ENCODE measurements around the gene AGTRAP. TPM values are rescaled to one million over a fixed set of nuclear protein-coding genes. Genes with fewer than 3 reads are reported as not detected.

Gene AGTRAP
- total and polyA plus RNA-seq, 2 donors: 21.4 to 81.8 TPM

DNA sequence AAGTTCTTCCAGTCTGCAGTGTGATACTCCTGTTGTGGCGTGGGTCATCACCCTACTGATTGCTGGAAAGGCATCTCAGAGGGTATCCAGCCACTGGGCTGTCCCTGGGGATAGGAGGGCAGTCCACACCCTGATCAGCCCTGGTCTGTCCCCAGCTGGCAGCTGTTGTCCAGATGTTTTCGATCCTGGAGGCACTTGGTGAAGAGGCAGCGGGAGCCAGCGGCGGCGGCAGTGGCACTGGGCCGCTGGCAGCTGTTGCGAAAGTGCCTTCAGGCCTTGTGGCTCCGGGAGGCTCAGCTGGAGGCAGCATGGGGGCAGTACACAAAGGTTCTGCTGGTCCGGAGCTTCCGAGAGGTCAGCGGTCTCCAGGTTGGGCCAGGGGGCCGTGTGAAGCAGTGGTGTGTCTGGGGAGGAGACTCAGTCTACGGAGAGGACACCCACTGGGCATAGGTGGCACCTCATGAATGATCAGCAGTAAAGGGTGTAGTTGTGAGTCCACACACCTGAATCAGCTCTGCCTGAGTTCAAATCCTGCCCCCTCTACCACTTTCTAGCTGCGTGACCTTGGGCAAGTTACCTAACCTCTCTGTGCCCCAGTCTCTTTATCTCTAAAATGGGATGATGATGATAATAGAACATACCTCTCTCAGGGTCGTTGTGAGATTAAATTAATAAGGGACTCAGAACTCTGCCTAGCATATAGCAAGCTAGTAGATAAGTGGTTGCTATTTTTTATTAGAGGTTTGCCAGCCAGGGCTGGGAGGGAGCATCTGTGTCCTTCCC, 32.2 kb downstream of the AGTRAP start:
- WGBS: 73% methylated on average over 16 of the region's 16 CpGs
- Histone ChIP-seq H3K4me1 (ENCODE audit: insufficient read depth) (no peaks in the 10 kb centered on the region), H3K27ac (ENCODE audit: low read depth) (no peak overlapping the region), H3K36me3 (ENCODE audit: insufficient read depth) (no peaks in the 10 kb centered on the region), H3K4me3 (ENCODE audit: low read depth, low read length) (no peak overlapping the region)
- DNase-seq (ENCODE audit: extremely low spot score): no peak

DNA sequence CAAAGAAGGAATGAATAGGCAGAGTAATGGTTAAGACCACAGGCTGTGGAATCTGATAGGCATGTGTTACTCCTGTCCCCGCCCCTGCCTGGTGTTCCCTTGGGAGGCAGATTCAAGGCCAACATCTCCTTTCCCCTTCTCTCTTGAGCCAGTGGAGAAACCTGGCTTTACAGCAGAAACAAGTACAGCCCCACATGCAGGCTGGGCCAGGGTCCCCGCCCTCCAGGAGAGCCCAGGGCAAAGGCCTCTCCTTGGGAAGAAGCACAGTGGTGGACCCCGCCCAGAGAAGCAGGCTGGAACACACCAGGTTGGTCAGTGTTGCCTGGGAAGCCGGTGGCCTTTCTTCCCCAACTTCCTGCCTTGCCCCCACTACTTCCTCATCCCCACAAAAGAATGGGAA, 32.9 kb downstream of the AGTRAP start:
- no peak for DNase-seq (ENCODE audit: extremely low spot score)
- Histone ChIP-seq H3K27ac (ENCODE audit: low read depth) (no peak overlapping the region), H3K36me3 (ENCODE audit: insufficient read depth) (no peaks in the 10 kb centered on the region), H3K4me3 (ENCODE audit: low read depth, low read length) (no peak overlapping the region), H3K4me1 (ENCODE audit: insufficient read depth) (no peaks in the 10 kb centered on the region)
- 59% methylated on average over 4 of the region's 4 CpGs for WGBS

DNA sequence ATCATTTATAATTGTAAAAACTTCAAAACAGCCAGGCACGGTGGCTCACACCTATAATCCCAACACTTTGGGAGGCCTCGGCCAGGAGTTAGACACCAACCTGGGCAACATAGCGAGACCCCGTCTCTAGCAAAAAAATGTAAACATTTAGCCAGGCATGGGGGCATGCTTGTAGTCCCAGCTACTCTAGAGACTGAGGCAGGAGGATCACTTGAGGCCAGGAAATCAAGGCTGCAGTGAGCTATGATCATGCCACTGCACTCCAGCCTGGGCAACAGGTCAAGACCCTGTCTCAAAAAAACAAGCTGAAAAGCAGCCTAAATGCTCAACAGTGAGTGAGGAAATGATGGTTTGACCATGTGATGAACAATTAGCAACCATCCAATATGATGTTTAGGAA, 33.3 kb downstream of the AGTRAP start:
- WGBS: 72% methylated on average over 4 of the region's 4 CpGs
- Histone ChIP-seq H3K4me3 (ENCODE audit: low read depth, low read length) (no peak overlapping the region), H3K36me3 (ENCODE audit: insufficient read depth) (no peaks in the 10 kb centered on the region), H3K4me1 (ENCODE audit: insufficient read depth) (no peaks in the 10 kb centered on the region), H3K27ac (ENCODE audit: low read depth) (no peak overlapping the region)
- no peak for DNase-seq (ENCODE audit: extremely low spot score)

DNA sequence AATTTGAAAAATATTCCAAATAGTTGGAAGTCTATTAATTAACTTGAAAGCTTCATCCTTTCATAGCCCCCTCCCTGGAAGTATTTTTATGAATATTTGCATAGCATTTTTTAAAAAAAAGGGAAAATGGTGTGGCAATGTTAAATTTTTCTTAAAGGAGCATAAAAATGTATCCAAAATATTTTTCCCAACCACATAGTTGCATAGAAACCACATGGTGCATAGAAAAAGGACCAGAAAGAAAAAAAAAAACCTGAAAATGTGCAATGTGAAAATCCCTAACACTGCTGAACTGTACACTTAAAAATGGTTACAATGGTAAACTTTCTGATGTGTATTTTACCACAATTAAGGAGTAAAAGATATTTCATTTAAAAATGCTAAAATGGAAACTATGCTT, 34.1 kb downstream of the AGTRAP start:
- Histone ChIP-seq H3K27ac (ENCODE audit: low read depth) (no peak overlapping the region), H3K36me3 (ENCODE audit: insufficient read depth) (no peaks in the 10 kb centered on the region), H3K4me3 (ENCODE audit: low read depth, low read length) (no peak overlapping the region), H3K4me1 (ENCODE audit: insufficient read depth) (no peaks in the 10 kb centered on the region)
- DNase-seq (ENCODE audit: extremely low spot score): no peak

DNA sequence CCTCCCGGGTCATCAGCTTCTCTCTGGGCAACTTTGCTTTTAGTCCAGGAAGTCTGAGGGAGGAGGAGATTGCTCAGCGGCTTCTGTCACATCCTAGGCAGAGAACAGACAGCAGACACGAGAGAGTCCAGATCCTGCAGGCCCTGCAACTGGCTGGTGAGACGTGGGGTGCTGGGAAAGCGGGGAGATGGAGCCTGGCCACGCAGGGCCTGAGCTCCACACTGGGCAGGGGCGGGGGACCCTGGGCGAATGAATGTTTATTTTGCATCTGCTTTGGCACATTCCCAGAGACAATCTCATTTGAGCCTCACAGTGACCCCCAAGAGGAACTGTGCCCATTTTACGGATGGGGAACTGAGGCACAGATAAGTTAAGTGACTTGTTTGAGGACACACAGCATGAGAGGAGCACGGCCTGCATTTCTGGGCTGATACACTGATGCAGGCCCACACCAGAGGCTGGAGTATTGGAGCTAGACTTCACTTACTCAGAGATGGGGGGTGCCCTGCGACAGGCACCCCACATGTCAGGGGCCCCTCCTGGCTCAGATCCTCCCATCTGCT, 35.6 kb downstream of the AGTRAP start:
- WGBS: 59% methylated on average over 11 of the region's 11 CpGs
- no peaks in the 10 kb centered on the region for H3K36me3 ChIP-seq (ENCODE audit: insufficient read depth)
- no peak for DNase-seq (ENCODE audit: extremely low spot score)
- H3K27ac ChIP-seq (ENCODE audit: low read depth): no peak overlapping the region
- H3K4me1 ChIP-seq (ENCODE audit: insufficient read depth): no peaks in the 10 kb centered on the region
- no peak overlapping the region for H3K4me3 ChIP-seq (ENCODE audit: low read depth, low read length)

DNA sequence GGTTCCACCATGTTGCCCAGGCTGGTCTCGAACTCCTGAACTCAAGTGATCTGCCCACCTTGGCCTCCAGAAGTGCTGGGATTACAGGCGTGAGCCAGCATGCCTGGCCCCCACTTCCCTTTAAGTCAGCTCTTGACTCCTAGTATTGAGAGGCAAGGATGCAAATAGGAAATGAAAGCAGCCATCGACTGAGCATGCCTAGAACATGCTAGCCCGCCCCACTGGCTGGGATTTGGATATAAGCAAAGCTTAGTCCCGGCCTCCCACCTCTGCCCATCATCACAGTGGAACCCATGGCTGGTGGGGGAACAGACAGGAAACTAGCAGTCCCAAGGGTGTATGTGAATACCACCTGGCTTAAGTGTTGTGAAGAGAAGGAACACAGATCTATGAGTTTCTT, 36.5 kb downstream of the AGTRAP start:
- Histone ChIP-seq H3K4me1 (ENCODE audit: insufficient read depth) (no peaks in the 10 kb centered on the region), H3K27ac (ENCODE audit: low read depth) (no peak overlapping the region), H3K36me3 (ENCODE audit: insufficient read depth) (no peaks in the 10 kb centered on the region), H3K4me3 (ENCODE audit: low read depth, low read length) (no peak overlapping the region)
- DNase-seq (ENCODE audit: extremely low spot score): no peak
- 53% methylated on average over 5 of the region's 5 CpGs for WGBS

DNA sequence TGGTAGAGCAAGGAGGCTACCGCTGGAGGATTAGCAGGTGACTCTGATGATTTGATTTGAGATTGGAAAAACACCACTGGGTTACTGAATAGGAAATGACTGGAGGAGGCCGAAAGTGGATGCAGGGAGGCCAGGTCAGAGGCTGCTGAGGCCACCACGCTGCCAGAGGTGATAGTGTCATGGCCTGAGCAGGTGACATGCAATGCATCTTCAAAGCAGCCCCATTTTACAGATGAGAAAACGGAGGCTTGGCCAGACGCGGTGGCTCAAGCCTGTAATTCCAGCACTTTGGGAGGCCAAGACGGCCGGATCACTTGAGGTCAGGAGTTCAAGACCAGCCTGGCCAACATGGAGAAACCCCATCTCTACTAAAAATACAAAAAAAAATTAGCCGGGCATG, 38.8 kb downstream of the AGTRAP start:
- H3K36me3 ChIP-seq (ENCODE audit: insufficient read depth): no peaks in the 10 kb centered on the region
- WGBS: 84% methylated on average over 9 of the region's 9 CpGs
- DNase-seq (ENCODE audit: extremely low spot score): no peak

DNA sequence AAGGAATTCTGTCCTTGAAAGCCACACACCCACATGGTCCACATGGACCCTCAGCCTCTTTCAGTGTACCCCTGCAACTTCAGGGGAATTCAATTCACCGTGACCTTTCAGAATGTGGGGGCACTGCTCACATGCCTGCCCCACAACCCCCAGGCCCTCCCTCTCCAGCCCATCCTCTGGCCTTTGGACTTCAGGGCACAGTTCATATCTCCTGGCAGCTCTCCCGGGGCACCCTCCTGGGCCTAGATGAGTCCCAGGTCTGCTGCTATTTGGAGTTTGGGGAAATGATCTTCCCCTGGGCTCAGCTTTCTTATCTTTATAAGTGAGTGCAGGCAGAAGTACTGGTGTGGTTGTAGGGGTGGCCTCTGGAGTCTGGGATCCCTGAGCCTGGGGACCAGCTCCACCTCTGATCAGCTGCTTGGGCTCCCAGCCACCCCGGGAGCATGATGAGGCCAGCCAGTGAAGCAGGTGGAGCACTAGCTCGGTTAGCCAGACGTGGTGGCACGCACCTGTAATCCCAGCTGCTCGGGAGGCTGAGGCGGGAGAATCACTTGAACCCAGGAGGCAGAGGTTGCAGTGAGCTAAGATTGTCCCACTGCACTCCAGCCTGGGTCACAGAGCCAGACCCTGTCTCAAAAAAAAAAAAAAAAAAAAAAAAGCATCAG, 41.9 kb downstream of the AGTRAP start:
- DNase-seq (ENCODE audit: extremely low spot score): no peak
- H3K27ac ChIP-seq (ENCODE audit: low read depth): no peak overlapping the region
- H3K4me3 ChIP-seq (ENCODE audit: low read depth, low read length): no peak overlapping the region
- WGBS: 85% methylated on average over 8 of the region's 8 CpGs
- H3K4me1 ChIP-seq (ENCODE audit: insufficient read depth): no peaks in the 10 kb centered on the region
- no peaks in the 10 kb centered on the region for H3K36me3 ChIP-seq (ENCODE audit: insufficient read depth)

More for the DNA sequence above, 38.8 kb downstream of the AGTRAP start:
- Histone ChIP-seq H3K4me3 (ENCODE audit: low read depth, low read length) (no peak overlapping the region), H3K27ac (ENCODE audit: low read depth) (no peak overlapping the region), H3K4me1 (ENCODE audit: insufficient read depth) (no peaks in the 10 kb centered on the region)

DNA sequence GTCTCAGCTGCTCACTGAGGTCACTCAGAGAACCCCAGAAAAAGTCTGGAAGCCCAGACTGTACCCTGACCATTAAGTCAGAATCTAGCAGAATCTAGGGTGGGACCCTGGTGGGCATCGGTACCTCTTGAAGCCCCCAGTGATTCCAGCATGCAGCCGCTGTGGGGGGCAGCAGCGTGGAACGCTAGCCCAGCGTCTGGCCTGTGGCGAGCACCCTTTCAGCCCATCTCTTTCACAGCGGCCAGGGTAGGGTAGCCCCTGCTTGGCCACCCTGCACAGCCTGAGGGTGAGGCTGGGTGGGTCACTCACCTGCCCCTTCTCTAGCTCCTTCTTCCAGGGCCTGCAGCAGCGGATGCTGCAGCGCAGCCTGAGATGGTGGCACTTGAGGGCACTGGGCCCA, 42.4 kb downstream of the AGTRAP start:
- 93% methylated on average over 9 of the region's 9 CpGs for WGBS

DNA sequence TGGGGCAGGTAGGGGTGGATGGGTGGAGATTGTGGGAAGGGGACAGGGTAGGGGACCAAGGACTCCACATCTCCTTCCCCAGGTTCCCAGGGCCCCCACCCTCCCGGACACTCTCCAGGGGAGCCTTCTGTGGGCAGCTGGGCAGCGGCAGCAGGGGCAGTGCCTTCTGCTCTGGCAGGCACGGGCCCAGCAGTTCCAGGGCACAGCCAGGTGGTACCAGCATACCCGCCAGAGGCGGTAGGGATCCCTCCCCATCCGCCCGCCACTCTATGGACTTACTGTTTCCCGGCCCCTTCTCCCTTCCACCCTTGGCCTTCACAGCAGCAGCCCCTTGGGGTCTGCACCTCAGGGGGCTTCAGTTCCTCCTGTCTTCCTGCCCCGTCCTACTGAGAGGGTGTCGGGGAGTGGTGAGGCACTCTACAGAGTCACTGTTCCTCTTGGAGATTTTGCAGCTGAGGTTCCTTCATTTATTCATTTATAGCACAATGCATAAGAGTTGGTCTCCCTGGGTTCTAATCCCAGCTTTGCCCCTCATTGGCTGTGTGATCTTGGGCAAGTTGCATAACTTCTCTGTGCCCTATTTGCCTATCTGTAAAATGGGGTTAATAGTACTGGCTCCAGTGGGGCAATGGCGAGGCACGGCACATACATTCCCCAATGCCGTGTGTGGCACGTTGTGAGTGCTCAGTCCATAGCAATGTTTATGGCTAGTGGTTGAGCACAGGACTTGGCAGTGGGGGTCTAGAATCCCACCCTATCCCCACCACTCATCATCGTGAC, 43.1 kb downstream of the AGTRAP start:
- DNase-seq (ENCODE audit: extremely low spot score): no peak
- Histone ChIP-seq H3K27ac (ENCODE audit: low read depth) (no peak overlapping the region), H3K4me3 (ENCODE audit: low read depth, low read length) (no peak overlapping the region), H3K36me3 (ENCODE audit: insufficient read depth) (no peaks in the 10 kb centered on the region), H3K4me1 (ENCODE audit: insufficient read depth) (no peaks in the 10 kb centered on the region)
- 90% methylated on average over 15 of the region's 15 CpGs for WGBS

More for the DNA sequence above, 42.4 kb downstream of the AGTRAP start:
- H3K27ac ChIP-seq (ENCODE audit: low read depth): no peak overlapping the region
- no peak overlapping the region for H3K4me3 ChIP-seq (ENCODE audit: low read depth, low read length)
- no peaks in the 10 kb centered on the region for H3K36me3 ChIP-seq (ENCODE audit: insufficient read depth)
- DNase-seq (ENCODE audit: extremely low spot score): no peak
- H3K4me1 ChIP-seq (ENCODE audit: insufficient read depth): no peaks in the 10 kb centered on the region

DNA sequence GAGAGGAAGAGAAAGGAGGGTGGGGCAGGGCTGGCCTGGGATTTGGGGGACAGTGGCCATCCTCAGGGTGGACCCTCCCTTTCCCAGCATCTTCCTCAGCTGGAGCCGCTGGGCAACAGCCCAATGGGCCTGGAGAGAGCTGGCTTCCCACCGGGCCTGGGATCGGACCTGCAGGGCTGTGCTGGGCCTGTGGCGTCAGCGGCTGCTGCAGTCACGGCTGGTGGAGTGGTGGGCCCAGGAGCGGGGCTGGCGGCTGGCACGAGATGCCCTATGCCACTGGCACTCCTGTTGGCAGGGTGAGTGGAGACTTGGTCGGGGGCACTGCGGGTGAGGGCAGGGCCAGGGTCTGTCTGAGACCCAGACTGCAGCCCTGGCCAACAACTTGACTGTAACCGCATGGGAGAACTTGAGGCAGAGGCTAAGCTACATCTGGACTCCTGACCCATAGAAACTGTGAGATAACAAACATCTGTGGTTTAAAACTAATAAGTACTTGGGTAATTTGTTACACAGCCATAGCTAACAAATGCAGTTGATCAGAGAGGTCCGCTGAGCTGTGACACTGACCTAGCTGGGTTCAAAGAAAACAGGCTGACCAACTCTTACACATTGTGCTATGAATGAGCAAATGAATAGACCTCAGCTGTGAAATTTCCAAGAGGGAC, 43.9 kb downstream of the AGTRAP start:
- Histone ChIP-seq H3K4me1 (ENCODE audit: insufficient read depth) (no peaks in the 10 kb centered on the region), H3K4me3 (ENCODE audit: low read depth, low read length) (no peak overlapping the region)
- 84% methylated on average over 13 of the region's 13 CpGs for WGBS

DNA sequence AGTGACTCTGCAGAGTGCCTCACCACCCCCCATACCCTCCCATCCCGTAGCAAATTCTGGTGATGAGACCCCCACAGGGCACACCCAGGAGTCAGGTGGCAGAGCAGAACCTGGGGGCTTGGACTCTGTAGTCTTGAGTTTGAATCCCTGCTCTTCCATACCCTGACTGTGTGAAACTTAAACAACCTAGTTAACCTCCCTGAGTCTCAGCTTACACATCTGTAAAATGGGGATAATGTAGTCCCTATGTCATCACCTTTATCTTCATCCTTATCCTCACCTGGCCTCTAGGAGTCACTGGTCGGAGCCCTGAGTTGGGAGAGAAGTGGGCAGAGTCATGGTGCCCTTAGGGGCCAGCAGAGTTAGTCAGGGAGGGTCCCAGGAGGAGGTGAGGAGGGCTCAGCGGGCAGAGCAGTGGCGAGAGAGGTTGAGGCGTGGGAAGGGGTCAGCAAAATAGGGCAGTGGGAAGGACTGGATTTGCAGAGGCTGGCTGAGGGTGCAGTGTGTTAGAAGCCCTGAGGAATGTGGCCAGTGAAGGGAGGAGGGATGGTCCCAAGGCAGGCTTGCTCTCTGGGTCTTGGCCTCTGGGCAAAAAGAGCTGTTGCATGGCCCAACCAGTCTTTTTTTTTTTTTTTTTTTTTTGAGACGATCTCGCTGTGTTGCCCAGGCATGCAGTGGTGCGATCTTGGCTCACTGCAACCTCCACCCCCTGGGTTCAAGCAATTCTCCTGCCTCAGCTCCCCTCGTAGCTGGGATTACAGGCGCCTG, 44.6 kb downstream of the AGTRAP start:
- DNase-seq (ENCODE audit: extremely low spot score): no peak
- no peak overlapping the region for H3K4me3 ChIP-seq (ENCODE audit: low read depth, low read length)
- 81% methylated on average over 10 of the region's 10 CpGs for WGBS
- H3K4me1 ChIP-seq (ENCODE audit: insufficient read depth): no peaks in the 10 kb centered on the region
- no peak overlapping the region for H3K27ac ChIP-seq (ENCODE audit: low read depth)
- H3K36me3 ChIP-seq (ENCODE audit: insufficient read depth): no peaks in the 10 kb centered on the region

More for the DNA sequence above, 43.9 kb downstream of the AGTRAP start:
- H3K36me3 ChIP-seq (ENCODE audit: insufficient read depth): no peaks in the 10 kb centered on the region
- H3K27ac ChIP-seq (ENCODE audit: low read depth): no peak overlapping the region
- DNase-seq (ENCODE audit: extremely low spot score): no peak

DNA sequence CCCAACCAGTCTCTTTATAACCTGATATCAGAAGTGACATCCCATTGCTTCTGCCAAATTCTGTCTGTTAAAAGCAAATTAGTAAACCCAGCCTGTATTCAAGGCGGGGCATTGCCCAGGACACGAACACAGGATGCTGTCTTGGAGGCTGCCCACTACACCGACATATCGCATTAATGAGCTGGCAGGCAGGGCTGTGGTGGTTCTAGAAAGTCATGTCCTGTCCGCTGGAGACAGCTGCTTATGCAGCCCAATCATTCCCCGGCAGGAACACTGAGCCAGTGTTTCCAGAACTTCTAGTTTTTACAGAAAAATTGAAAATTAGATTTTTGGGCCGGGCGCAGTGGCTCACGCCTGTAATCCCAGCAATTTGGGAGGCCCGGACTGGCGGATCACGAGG, 45.4 kb downstream of the AGTRAP start:
- no peaks in the 10 kb centered on the region for H3K4me1 ChIP-seq (ENCODE audit: insufficient read depth)
- no peak overlapping the region for H3K4me3 ChIP-seq (ENCODE audit: low read depth, low read length)
- no peak overlapping the region for H3K27ac ChIP-seq (ENCODE audit: low read depth)
- 87% methylated on average over 12 of the region's 12 CpGs for WGBS
- no peaks in the 10 kb centered on the region for H3K36me3 ChIP-seq (ENCODE audit: insufficient read depth)
- DNase-seq (ENCODE audit: extremely low spot score): no peak

All from urinary bladder (tissue), 4 donors.